ENCODE measurements around the gene NFKBIA.
"Not testable (repeated sequence)": the region's sequence is repeated elsewhere in the genome, so short reads cannot be mapped to it uniquely, and the experiment has no call there.

The NFKBIA gene

GRCh38 chr14:35366056-35366451 is 38.5 kb downstream of the NFKBIA start:
- DNase-seq: no peak

- peak; percentile 79 for DNase-seq
Observed at GRCh38 chr14:35365130-35366055, 39.2 kb downstream of the NFKBIA start.

- no peak for DNase-seq
Observed at GRCh38 chr14:35362911-35363374, 41.6 kb downstream of the NFKBIA start.

- DNase-seq: no peak
Observed at GRCh38 chr14:35362450-35362849, 42.1 kb downstream of the NFKBIA start.

GRCh38 chr14:35361141-35361480 is 43.4 kb downstream of the NFKBIA start:
- DNase-seq: no peak

- DNase-seq: not testable (repeated sequence)
Observed at GRCh38 chr14:35359655-35360054, 44.9 kb downstream of the NFKBIA start.

- DNase-seq: peak; percentile 60
Observed at GRCh38 chr14:35355981-35356841, 48.3 kb downstream of the NFKBIA start.

- DNase-seq: not testable (repeated sequence)
Observed at GRCh38 chr14:35355235-35355634, 49.3 kb downstream of the NFKBIA start.

GRCh38 chr14:35353409-35354172 is 51.0 kb downstream of the NFKBIA start:
- no peak for DNase-seq

GRCh38 chr14:35352274-35353233 is 52.0 kb downstream of the NFKBIA start:
- no peak for DNase-seq

- DNase-seq: no peak
Observed at GRCh38 chr14:35351897-35352273, 52.7 kb downstream of the NFKBIA start.
